ENCODE measurements around the gene ELK3. TPM values are rescaled to one million over a fixed set of nuclear protein-coding genes. Genes with fewer than 3 reads are reported as not detected.

The ELK3 gene
- total RNA-seq, 2 experiments from 2014 or later: 18.3 to 19.2 TPM

GRCh38 chr12:96246926-96247505 lies 52.8 kb downstream of the ELK3 start:
- ChIA-PET POLR2A (no interaction called here), CTCF (no interaction called here)

GRCh38 chr12:96247563-96247962 lies 53.4 kb downstream of the ELK3 start:
- POLR2A ChIA-PET: no interaction called here

GRCh38 chr12:96248136-96248931 lies 54.2 kb downstream of the ELK3 start:
- ChIA-PET CTCF (no interaction called here), POLR2A (no interaction called here)

More at GRCh38 chr12:96247563-96247962, 53.4 kb downstream of the ELK3 start:
- CTCF ChIA-PET: no interaction called here

- ChIA-PET CTCF (interaction anchor here (0.5 kb wide), 1 partner anchor 141 kb away, joined by 3 read pairs; no protein-coding TSS in a partner anchor), POLR2A (no interaction called here)
These were observed 55.3 kb downstream of the ELK3 start for GRCh38 chr12:96249196-96250118.

- CTCF ChIA-PET: interaction anchor here (0.5 kb wide), 1 partner anchor 141 kb away, joined by 3 read pairs; no protein-coding TSS in a partner anchor
- POLR2A ChIA-PET: no interaction called here
These were observed 56.0 kb downstream of the ELK3 start for GRCh38 chr12:96250119-96250685.

- POLR2A ChIA-PET: interaction anchor here (0.6 kb wide), 1 partner anchor 1746 kb away, joined by 8 read pairs; no protein-coding TSS in a partner anchor
- CTCF ChIA-PET: no interaction called here
These were observed 60.9 kb downstream of the ELK3 start for GRCh38 chr12:96255077-96255476.

GRCh38 chr12:96256672-96257361 lies 62.6 kb downstream of the ELK3 start:
- CTCF ChIA-PET: no interaction called here
- POLR2A ChIA-PET: no interaction called here

- ChIA-PET CTCF (no interaction called here), POLR2A (no interaction called here)
These were observed 63.5 kb downstream of the ELK3 start for GRCh38 chr12:96257550-96258103.

GRCh38 chr12:96258104-96258961 lies 64.2 kb downstream of the ELK3 start:
- POLR2A ChIA-PET: no interaction called here
- CTCF ChIA-PET: no interaction called here

GRCh38 chr12:96260231-96260630 lies 66.1 kb downstream of the ELK3 start:
- ChIA-PET CTCF (no interaction called here), POLR2A (no interaction called here)

GRCh38 chr12:96260644-96261043 lies 66.5 kb downstream of the ELK3 start:
- ChIA-PET POLR2A (no interaction called here), CTCF (no interaction called here)

GRCh38 chr12:96261557-96261956 lies 67.4 kb downstream of the ELK3 start:
- POLR2A ChIA-PET: no interaction called here

GRCh38 chr12:96263449-96263902 lies 69.3 kb downstream of the ELK3 start:
- CTCF ChIA-PET: no interaction called here
- POLR2A ChIA-PET: no interaction called here

More at GRCh38 chr12:96261557-96261956, 67.4 kb downstream of the ELK3 start:
- CTCF ChIA-PET: no interaction called here

- POLR2A ChIA-PET: no interaction called here
These were observed 71.2 kb downstream of the ELK3 start for GRCh38 chr12:96265400-96265799.

GRCh38 chr12:96265836-96266235 lies 71.7 kb downstream of the ELK3 start:
- ChIA-PET CTCF (no interaction called here), POLR2A (no interaction called here)

More at GRCh38 chr12:96265400-96265799, 71.2 kb downstream of the ELK3 start:
- CTCF ChIA-PET: no interaction called here

- POLR2A ChIA-PET: no interaction called here
- CTCF ChIA-PET: no interaction called here
These were observed 72.1 kb downstream of the ELK3 start for GRCh38 chr12:96266238-96266637.

- CTCF ChIA-PET: interaction anchor here (0.9 kb wide), 1 partner anchor 122 kb away, joined by 3 read pairs; no protein-coding TSS in a partner anchor
- POLR2A ChIA-PET: interaction anchor here (0.5 kb wide), 1 partner anchor 12 kb away, joined by 5 read pairs; no protein-coding TSS in a partner anchor
These were observed 77.5 kb downstream of the ELK3 start for GRCh38 chr12:96271469-96272199.

Measured in activated CD8-positive, alpha-beta memory T cell treated with anti-CD3 and anti-CD28 coated beads for 36 hours (primary cell).